HUES6 (cell line): Measurements from ENCODE around the gene DOCK1.

Source experiments
- H3K27ac ChIP-seq: 2 replicates; pipeline ENCODE4 v1.7.0; 2013; ENCODE audit warnings: low read depth, mild to moderate bottlenecking, low read length, inconsistent platforms
- H3K27me3 ChIP-seq: 2 replicates; pipeline ENCODE4 v1.6.1; 2013; ENCODE audit warnings: low read length; ENCODE audit not compliant: control insufficient read depth, insufficient read depth
- H3K36me3 ChIP-seq: 2 replicates; pipeline ENCODE4 v1.6.1; 2013; ENCODE audit warnings: low read length; ENCODE audit not compliant: control insufficient read depth, insufficient read depth
- H3K4me1 ChIP-seq: 2 replicates; pipeline ENCODE4 v1.6.1; 2013; ENCODE audit warnings: low read length; ENCODE audit not compliant: control insufficient read depth, insufficient read depth
- H3K4me3 ChIP-seq: 2 replicates; pipeline ENCODE4 v1.5.1; 2013; ENCODE audit warnings: low read depth, low read length
- H3K9ac ChIP-seq: one replicate; pipeline ENCODE4 v1.6.1; 2013; ENCODE audit warnings: mild to moderate bottlenecking, low read length
- H3K9me3 ChIP-seq: 2 replicates; pipeline ENCODE4 v1.6.1; 2013; ENCODE audit warnings: low read depth, low read length; ENCODE audit not compliant: control insufficient read depth, insufficient read depth

DOCK1 gene

DNA sequence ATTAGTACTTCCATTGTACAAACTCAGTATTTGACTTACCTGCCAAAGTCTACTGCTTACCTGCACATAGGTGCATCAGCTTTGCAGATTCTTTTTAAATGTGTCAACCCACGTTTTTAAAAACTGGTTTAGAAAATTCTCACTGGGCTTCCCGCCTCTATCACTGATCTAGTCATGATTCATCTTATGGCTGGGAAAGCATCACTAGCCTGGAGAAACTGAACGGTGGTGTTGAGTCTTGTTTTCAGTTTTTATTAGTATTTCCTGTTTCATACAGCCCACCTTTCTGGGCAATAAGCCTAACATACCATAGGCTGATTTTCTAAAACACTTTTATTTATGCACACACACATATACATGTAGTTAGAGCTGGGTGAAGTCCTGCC is 19.7 kb downstream of the DOCK1 start:
- Histone ChIP-seq H3K4me3 (no peak overlapping the region), H3K9me3 (peaks cover 2% of the 10 kb centered on the region; the same call in 1 of the 2 replicates), H3K4me1 (0 out of 2 replicates have a peak, but pooled peaks cover 3% of the 10 kb centered on the region), H3K9ac (no peak overlapping the region), H3K27ac (no peak overlapping the region), H3K27me3 (no peaks in the 10 kb centered on the region), H3K36me3 (peaks cover 34% of the 10 kb centered on the region)

DNA sequence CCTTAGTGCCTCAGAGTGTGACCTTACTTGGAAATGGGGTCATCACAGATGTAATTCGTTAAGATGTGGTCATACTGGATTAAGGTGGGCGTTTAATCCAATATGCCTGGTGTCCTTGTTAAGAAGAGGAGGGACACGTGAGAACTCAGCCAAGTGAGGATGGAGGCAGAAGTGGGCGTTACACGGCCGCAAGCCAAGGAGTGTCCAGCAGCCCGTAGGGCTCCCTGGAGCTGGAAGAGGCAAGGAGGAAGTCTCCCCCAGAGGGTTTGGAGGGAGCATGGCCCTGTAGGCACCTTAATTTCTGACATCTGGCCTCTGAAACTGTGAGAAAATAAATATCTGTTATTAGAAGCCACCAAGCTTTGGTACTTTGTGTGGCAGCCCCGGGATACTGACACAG is 21.3 kb downstream of the DOCK1 start:
- Histone ChIP-seq H3K4me3 (no peak overlapping the region), H3K9me3 (no peaks in the 10 kb centered on the region), H3K27ac (no peak overlapping the region), H3K27me3 (no peaks in the 10 kb centered on the region), H3K36me3 (peaks cover 34% of the 10 kb centered on the region), H3K4me1 (0 out of 2 replicates have a peak, but pooled peaks cover 3% of the 10 kb centered on the region), H3K9ac (no peak overlapping the region)

DNA sequence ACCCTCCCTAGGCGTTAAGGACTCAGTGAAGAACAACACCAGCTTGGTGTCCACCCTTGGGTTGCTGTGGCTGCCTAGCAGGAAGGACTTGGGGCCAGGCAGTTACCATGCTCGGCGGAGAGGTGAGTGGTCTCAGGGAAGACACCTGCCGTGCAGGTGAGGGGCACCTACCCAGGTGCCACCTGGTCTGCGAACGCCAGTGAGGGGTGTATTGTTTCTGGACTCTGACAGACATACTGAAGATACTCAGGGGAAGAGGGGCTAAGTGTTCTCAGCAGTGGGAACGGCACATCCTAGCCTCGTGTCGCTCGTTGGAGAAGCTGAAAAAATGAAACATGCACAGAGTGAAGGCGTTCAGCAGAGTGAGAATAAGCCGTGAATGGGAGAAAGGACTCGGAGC is 22.6 kb downstream of the DOCK1 start:
- H3K9me3 ChIP-seq: no peaks in the 10 kb centered on the region
- 0 out of 2 replicates have a peak, but pooled peaks cover 3% of the 10 kb centered on the region for H3K4me1 ChIP-seq
- H3K36me3 ChIP-seq: peaks cover 30% of the 10 kb centered on the region
- H3K27ac ChIP-seq: no peak overlapping the region
- no peak overlapping the region for H3K9ac ChIP-seq
- H3K27me3 ChIP-seq: no peaks in the 10 kb centered on the region
- H3K4me3 ChIP-seq: no peak overlapping the region

DNA sequence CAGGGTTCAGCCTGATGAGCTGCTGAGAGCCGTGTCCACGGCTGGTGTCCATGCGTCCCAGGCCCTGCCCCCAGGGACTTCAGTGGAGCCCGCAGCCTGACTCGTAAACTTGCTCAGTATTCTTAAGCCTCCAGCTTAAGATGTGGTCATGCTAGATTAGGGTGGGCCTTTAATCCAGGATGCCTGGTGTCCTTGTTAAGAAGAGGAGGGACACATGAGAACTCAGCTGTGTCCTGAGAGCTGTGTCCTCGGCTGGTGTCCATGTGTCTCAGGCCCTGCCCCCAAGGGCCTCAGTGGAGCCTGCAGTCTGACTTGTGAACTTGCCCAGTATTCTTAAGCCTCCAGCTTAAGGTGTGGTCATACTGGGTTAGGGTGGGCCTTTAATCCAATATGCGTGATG is 23.0 kb downstream of the DOCK1 start:
- 0 out of 2 replicates have a peak, but pooled peaks cover 3% of the 10 kb centered on the region for H3K4me1 ChIP-seq
- no peak overlapping the region for H3K4me3 ChIP-seq
- H3K9ac ChIP-seq: no peak overlapping the region
- H3K9me3 ChIP-seq: no peaks in the 10 kb centered on the region
- H3K27me3 ChIP-seq: no peaks in the 10 kb centered on the region
- peaks cover 30% of the 10 kb centered on the region for H3K36me3 ChIP-seq
- no peak overlapping the region for H3K27ac ChIP-seq

DNA sequence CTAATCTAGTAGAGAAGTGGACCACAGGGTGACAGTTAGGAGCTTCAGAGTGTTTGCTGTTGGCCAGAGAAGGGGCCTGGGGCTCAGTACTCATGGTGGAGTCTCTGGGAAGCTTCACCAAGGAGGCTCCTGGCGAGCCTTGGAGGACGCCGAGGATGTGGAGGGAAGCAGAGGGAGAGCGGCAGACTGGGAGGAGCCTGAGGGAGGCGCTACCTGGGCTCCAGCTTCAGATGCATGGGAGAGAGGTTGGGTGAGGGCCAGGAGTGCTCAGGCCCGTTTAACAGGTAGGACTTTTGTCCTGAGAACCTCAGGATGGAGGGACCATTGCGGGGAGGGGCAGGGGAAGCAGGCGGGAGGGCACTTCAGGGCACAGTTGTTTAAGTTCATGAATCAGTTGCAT is 24.2 kb downstream of the DOCK1 start:
- H3K4me1 ChIP-seq: 0 out of 2 replicates have a peak, but pooled peaks cover 3% of the 10 kb centered on the region
- H3K4me3 ChIP-seq: no peak overlapping the region
- no peak overlapping the region for H3K27ac ChIP-seq
- H3K9ac ChIP-seq: no peak overlapping the region
- peaks cover 30% of the 10 kb centered on the region for H3K36me3 ChIP-seq
- H3K9me3 ChIP-seq: no peaks in the 10 kb centered on the region
- no peaks in the 10 kb centered on the region for H3K27me3 ChIP-seq

DNA sequence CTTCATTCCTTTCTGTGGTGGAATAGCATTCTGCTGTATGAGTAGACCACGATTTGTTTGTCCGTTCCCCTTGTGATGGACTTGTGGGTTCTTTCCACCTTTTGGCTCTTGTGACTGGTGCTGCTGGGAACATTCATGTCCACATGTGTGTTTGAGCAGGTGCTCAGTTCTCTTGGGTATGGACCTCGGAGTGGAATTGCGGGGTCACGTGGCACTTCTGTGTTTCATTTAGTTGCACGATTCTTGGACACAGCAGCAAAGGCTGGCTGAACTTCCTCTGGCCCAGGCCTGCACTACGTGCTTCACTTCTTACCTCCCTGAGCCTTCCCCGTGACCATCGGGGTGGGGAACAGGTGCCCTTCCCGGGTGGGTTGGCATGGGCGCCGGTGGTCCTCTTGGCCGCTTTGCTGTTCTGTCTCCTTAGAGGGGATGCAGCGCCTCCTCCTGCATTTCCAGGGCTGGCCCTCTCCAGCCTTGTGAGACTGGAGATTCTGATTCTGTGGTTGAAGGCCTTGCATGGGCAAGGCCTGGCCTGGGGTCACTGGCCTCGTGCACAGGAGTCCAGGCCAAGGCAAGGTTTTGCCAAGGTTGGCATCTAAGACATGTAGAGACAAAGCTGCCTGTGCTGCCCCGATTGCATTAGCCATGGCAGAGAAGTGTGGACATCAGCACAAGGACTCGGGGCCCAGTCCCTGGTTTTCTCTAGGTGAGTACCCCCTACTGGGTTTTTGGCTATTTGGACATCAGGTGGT is 25.1 kb downstream of the DOCK1 start:
- Histone ChIP-seq H3K4me1 (0 out of 2 replicates have a peak, but pooled peaks cover 3% of the 10 kb centered on the region), H3K27ac (no peak overlapping the region), H3K9me3 (no peaks in the 10 kb centered on the region), H3K9ac (no peak overlapping the region), H3K27me3 (no peaks in the 10 kb centered on the region), H3K4me3 (no peak overlapping the region), H3K36me3 (peaks cover 30% of the 10 kb centered on the region)

DNA sequence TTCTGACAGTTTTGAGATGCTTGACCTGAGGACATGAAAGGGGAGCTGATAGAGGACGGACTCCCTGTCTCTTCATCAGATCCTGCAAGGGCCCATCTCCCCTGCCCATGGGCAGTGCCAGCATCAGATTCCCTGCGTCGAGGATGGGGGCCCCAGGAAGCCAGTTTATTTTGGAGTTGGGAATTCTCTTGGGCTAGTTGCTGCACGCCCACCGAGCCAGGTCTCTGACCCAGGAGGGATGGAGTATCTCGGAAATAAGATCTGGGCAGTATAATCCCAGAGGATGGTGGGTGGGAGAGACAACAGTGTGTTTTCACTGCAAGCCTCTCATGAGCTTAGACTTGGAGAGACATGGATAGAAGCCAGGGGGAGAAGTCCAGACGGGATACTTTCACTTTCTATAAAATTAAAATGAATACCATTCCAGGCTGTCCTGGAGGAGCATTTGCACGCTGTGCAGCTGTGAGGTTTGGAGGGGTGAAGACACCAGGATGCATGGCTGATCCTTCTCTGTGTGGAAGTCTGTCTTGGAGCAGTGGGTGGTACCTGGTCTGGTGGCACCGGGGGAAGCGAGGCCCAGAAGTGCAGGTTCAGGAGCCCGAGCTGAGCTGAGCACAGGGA is 25.8 kb downstream of the DOCK1 start:
- Histone ChIP-seq H3K36me3 (peaks cover 30% of the 10 kb centered on the region), H3K4me1 (0 out of 2 replicates have a peak, but pooled peaks cover 3% of the 10 kb centered on the region), H3K4me3 (no peak overlapping the region), H3K9me3 (no peaks in the 10 kb centered on the region), H3K27ac (no peak overlapping the region), H3K27me3 (no peaks in the 10 kb centered on the region), H3K9ac (no peak overlapping the region)

DNA sequence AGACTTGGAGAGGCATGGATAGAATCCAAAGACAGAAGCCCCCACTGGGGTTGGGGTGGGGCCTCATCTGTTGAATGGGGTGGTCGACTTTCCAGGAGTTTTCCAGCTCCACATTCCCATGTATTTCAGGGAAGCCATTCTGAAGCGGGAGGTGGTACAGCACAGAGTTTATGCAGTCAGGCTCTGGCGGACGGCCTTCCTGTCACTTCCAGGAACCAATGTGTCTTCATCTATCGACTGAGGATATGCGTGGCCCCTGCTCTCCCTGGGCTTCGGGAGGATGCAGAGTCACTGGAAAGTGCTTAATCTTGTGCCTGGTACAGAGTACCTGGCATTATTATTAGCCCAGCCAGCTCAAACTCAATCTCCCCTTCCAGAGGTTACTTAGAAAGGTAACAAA is 26.3 kb downstream of the DOCK1 start:
- Histone ChIP-seq H3K4me3 (no peak overlapping the region), H3K27me3 (no peaks in the 10 kb centered on the region), H3K4me1 (0 out of 2 replicates have a peak, but pooled peaks cover 3% of the 10 kb centered on the region), H3K36me3 (peaks cover 27% of the 10 kb centered on the region), H3K27ac (no peak overlapping the region), H3K9me3 (no peaks in the 10 kb centered on the region), H3K9ac (no peak overlapping the region)

DNA sequence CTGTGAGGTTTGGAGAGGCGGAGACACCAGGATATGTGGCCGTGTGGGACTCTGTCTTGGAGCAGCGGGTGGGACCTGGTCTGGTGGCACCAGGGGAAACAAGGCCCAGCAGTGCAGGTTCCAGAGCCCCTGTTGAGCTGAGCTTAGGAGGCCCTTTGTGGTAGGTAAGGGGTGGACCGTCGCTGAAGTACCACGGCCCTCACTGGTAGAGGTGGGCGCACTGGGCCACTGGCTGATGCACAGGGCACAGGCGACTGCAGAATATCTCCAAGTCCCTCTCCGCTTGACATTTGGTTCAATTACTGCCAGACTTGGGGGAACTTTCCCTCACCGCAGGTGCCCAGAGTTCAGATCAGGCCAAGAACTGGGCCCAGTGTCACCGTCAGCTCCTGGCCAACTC is 27.3 kb downstream of the DOCK1 start:
- Histone ChIP-seq H3K27ac (no peak overlapping the region), H3K4me1 (0 out of 2 replicates have a peak, but pooled peaks cover 3% of the 10 kb centered on the region), H3K9me3 (no peaks in the 10 kb centered on the region), H3K36me3 (peaks cover 17% of the 10 kb centered on the region), H3K27me3 (no peaks in the 10 kb centered on the region), H3K4me3 (no peak overlapping the region), H3K9ac (no peak overlapping the region)

DNA sequence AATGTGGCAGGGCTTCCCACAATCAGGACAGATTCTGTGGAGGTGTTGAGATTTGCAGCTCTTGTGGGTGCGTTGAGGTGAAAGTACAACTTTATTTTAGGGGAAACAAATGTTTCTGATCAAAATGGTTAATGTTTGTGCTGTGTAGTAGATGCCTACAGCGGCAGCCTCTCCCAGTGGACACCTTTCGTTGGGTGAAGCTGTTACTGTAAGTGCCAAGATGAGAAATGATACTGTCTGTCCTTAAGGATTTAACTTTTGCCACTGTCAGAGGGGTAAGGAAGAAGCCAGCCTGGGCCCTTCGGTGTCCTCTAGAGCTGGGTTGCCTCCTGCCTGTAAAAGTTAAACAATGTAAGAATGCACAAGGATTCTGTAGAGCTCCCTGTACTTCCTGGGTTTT is 27.9 kb downstream of the DOCK1 start:
- Histone ChIP-seq H3K9me3 (no peaks in the 10 kb centered on the region), H3K36me3 (peaks cover 11% of the 10 kb centered on the region), H3K4me1 (0 out of 2 replicates have a peak, but pooled peaks cover 3% of the 10 kb centered on the region), H3K27me3 (no peaks in the 10 kb centered on the region), H3K9ac (no peak overlapping the region), H3K27ac (no peak overlapping the region), H3K4me3 (no peak overlapping the region)

DNA sequence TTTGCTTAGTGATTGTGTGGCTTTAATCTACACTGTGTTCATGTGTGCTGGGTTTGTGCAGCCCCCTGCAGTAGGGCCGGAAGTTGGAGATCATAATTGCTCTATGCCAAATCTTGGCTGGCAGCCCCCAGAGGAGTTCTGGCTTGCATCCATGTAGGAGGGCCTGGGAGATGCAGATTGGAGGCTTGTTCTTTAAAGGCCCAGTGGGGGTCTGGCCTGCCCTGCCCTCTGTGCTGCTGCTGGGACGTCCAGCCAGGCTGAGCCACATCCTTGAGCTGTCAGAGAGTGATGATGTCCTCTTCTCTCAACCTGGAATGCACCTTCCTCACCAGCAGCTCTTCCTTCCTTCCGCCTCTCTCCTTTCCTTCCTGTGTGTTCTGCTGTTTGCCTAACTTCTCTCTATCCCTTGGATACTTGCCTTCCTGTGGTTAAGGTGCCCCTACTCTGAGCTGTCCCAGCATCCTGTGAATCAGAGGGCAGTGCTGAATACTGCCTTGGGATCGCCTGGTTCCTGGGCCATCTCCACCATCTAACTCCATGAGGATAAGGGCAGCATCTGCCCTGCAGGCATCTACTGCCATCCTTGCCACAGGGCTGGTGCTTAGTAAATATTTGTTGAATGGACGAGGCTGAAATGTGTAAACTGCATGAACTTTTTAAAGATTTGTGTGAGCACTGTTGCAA is 30.2 kb downstream of the DOCK1 start:
- H3K27me3 ChIP-seq: no peaks in the 10 kb centered on the region
- H3K27ac ChIP-seq: no peak overlapping the region
- H3K4me3 ChIP-seq: no peak overlapping the region
- no peak overlapping the region for H3K9ac ChIP-seq
- H3K4me1 ChIP-seq: no peaks in the 10 kb centered on the region
- 0 out of 2 replicates have a peak, but pooled peaks cover 4% of the 10 kb centered on the region for H3K9me3 ChIP-seq
- H3K36me3 ChIP-seq: no peaks in the 10 kb centered on the region; the same call in 1 of the 2 replicates
